ENCODE results near the gene CAMTA1.

The CAMTA1 gene

DNA sequence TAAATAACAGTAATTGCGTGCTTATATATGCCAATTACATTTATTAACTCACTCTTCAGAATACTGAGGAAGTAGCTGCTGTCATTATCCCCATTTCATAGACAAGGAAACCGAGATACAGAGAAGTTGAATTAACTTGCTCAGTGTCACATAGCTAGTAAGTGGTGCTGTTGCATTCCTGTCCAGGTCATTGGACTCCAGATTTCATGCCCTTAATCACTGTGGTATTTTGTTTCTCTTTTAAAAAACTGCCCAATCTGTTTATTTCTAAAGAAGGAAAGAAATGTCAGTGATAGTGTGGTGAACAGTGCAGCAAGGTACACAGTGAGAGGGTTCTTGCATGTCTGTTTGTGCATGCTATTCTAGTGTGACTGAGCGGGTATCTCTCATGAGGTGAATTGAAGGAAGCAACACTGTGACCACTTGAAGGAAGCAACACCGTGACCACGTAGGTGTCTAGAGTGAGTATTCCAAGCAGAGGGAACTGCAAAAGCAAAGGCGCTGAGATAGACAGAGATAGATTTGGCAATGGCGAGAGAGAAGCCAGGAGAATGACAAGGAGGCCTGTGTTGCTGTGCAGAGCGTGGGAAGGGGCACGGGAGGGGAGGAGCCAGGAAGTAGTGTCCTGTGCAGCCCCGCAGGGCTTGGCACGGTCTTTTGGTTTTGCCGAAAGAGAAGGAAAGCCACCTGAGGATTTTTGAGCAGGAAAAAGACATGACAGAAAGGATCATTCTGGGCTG is 95.9 kb downstream of the CAMTA1 start:
- DNase-seq, result no peak

DNA sequence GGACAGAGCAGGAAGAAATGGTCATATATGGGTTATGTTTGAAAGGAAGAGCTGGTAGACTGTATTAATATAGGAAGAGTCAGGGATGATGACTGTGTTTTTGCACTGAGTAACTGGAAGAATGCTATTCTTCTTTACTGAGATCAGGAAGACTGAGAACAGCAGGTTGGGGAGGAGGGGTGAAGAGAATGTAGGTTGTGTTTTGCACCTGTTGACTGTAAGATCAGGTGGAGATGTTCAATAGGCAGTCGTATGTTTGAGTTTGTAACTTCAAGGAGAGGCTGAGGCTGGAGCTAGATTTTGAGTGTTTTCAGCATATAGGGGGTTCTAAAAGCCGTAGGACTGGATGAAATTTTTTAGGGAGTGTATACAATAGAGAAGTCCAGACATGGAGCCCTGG is 97.2 kb downstream of the CAMTA1 start:
- DNase-seq, result no peak

DNA sequence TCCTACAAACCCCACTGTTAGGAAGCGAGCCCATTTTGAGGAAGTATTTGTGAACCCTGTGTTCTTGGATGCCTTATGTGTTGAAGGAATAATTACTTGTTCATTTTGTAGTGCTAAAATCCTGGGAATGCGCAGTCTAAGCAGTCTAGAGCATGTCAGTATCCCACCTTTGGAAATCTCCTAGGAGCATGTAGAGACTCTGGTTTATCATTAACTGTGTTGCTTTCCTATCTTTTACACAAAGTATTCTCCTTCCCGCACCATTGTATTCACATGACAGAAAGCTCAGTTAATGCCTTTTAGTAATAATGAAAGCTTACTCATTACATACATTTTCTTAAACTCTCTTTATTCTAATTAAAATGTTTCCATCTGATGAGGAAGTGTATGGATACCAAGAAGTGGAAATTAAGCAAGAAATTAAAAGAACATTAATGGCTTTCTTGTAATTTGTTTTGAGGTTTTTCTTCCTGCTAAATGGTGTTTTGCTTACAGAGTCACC is 99.4 kb downstream of the CAMTA1 start:
- no peak for DNase-seq

DNA sequence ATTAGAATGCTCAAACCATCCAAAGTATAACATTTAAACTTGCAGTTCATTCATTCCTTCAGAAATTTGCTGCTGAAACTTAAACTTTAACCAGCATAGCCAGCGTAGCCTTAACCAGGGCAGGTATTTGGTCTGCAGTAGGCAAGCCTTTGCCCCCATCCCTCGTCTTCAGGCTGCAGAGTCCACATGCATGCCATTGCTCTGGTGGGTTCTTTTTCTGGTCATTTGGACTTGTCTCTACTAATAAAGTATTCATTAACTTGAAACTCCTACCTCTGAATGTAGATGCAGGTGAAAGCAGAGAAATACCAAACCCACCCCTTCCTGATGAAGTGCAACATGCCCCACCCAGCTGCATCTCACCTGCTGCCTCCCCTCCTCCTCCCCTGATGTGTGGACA is 100.2 kb downstream of the CAMTA1 start:
- DNase-seq, result no peak

DNA sequence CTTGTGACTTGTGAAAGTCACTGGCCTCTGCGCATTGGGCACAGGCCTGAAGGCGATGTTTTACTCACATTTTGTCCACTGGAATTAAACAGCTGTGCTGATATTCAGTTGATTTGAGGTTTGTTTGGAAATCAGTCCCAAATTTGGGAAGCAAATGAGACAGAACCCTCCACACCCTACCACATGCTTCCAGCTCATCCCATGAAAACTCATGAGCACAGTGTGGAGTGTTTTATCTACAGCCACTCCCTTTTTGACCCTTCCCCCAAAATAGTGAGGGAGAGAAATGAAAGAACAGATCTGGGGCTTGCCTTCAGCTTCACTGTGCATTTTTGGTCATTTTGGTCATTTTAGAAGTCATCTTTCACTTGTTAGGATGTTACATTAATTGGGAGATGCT is 101.3 kb downstream of the CAMTA1 start:
- DNase-seq, result no peak

DNA sequence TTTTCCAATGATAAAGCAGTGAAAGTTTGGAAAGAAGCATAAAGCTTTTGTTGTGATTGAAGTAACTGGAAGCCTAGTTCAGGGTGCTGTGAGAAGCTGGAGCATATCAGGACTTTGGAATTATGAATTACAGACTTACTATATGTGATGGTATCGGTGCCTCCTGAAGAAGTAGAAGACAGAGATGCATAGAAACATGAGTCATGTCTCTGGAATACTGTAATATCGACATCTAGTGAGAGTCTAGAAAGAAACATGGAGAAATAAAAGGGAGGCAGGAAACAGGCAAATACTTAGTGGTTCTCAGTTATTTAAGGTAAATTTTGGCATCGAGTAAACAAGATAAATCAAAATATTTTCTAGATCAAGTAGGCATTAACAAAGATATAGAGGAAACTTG is 103.0 kb downstream of the CAMTA1 start:
- no peak for DNase-seq

DNA sequence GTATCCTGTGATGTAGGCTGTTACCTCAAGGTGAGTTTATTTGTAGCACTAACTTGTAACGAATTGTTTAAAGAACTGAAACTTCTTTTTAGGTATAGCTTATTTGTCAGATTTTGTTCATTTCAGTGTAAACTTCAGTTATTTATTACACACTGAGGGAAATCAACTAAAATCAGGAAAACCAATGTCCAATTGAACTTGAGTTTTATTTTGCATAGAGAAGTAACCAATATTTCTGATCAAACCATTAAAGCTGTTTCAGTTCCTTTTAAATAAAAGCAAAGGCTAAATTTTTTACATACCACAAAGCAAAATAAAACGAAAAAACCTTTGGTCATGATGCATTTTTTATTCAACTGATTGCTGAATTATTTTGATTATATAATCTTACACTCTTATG is 103.6 kb downstream of the CAMTA1 start:
- DNase-seq, result no peak

DNA sequence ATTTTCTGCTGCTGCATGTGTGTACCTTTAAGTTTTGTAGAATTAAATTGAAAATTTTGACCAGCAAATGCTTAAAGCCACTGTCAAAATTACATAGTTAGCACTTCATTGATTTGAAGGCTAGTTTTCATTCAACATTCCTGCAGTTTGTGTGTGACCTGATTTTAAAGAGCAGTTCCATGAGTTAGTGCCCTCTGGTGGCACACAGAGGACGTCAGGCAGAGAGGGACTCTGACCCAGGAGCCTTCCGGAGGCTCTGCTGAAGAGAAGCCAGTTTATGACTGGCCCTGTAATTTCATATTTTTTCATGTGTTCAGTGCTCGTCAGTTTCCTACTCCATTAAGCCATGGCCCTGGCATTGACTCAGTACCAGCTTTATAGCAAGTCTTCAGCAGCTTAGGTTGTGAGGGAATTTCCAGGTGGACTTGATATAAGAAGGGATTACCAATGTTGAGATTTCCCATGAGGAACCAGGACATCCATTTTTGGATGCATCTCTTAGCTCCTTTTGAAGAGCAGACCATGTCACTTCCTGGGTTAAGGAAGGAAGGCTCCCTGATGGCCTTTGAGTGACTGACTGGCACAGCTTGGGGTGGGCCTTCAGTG is 104.7 kb downstream of the CAMTA1 start:
- peak; percentile 34 for DNase-seq

DNA sequence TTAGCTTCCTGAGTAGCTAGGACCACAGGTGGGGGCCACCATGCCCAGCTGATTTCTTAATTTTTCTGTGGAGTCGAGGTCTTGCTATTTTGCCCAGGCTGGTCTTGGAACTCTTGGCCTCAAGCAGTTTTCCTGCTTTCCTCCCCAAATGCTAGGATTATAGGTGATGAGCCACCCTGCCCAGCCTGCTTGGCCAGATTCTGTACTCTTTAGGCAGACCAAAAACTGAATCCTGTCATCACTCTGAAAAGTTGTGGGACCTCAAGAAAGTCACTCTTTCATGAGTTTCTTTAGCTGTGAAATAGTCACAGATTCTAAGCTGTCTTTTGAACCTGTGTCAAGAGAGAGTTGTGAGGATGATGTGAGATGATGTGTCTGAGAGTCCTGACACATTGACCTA is 105.4 kb downstream of the CAMTA1 start:
- DNase-seq, result no peak

DNA sequence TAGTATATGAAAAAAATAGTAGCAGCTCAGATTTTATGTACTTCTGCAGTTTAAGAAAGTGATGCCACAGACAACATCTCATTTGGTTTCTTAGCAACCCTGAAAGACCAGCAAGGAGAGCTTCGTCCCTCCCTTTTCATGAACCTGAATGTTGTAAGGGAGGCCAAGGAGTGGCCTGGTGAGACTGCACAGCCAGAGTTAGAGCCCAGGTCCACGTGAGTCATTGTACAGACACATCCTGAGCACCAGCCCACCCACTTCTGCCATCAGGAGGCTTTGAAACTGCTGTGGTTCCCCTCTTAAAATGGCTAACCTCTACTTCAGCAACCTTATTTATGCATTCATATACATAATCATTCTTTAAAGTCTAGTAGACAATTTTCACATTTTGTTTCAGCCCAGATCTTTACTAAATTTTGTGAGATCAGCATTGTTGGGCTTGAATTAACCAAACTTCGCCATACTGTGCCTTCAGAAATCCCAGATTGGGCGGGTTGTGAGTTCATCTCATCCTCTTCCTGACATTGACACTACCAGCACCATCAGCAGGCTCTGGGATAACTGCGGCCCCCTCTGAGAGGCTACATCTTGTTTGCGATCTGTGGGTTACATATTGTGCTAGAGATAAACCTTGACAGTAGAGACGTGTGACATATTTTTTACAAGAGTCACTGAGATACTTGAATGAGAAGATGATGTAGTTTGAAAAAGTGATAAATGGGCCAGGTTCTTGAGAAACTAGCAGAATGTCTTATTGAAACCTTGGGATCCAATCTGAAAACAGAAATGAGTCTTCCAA is 106.7 kb downstream of the CAMTA1 start:
- DNase-seq, result no peak

DNA sequence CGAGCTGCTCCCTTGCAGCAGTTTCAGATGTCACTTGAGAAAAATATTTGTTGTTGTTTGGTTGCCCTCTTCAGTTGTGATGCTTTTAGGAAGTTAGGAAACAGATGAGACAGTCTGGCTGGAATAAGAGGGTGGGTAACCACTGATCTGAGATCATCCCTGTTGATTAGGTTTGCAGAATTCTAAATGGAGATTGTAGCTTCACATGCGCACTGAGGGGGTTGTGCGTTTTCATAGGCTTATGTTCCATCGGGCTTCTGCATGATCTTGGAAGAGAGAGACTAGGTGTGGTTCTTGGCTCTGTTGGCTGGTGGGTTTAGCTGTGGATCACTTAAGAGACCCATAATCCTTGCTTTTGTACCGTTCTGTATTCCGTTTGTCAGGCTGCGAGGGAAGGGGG is 108.1 kb downstream of the CAMTA1 start:
- DNase-seq, result no peak

DNA sequence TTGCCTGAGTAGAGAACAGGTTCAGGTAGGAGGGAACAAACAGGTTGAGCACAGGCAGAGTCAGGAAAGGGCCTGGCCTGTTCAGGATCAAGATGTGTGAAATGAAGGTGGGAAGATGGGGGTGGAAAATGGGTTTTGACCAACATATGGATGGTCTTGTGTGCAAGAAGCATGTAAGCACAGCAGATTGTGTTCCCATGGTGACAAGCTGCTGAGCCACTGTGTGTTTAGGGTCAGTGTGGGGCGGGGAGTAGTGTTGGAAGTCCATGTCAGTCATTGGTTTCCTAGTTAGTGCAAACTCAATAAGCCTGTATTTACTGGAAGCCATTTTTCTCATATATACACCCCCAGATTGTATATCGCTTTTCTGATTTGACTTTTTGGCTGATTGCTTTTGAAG is 111.9 kb downstream of the CAMTA1 start:
- DNase-seq, result no peak

DNA sequence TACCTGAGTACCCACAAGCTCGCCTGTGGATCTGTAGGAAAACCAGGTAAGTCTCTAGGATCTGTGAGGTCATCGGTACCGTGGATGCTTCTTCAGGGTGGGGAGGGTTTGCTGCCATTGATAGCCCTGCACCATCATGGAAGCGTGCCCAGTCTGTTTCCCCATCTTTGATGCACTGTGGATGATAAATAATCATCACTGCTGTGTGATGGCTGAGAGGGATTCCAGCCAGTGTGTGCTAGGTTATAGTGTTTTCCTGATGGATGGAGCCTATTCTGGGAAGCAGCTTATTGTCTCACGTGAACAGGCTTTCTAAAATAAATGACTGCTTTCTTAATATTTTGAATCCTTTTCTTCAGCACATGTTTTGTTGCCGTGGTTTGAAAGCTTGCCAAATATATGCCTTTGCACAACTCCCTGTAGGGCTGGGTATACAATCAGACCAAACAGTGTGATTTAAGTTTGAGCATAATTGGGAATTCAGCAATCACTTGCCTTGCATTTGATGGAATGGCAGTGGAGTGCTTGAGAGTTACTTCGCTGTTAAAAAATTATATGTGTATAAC is 113.8 kb downstream of the CAMTA1 start:
- no peak for DNase-seq

DNA sequence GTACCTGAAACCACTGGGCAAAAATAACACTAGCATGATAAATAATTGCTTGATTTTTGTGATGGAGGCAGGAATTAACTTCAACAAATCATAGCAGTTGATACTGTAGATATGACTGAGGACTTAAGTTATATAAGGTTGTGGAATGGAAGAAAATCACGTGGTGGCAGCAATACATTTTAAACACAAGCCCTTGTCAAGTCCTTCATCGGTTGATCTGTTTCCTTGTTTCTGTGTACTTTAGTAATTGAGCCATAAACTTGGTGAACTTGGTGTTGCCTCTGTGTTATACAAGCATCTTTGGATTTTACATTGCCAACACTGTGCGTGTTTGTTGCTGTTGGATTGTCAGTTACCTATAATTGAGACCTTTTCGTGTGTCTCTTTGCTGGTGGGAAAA is 114.4 kb downstream of the CAMTA1 start:
- DNase-seq, result no peak

DNA sequence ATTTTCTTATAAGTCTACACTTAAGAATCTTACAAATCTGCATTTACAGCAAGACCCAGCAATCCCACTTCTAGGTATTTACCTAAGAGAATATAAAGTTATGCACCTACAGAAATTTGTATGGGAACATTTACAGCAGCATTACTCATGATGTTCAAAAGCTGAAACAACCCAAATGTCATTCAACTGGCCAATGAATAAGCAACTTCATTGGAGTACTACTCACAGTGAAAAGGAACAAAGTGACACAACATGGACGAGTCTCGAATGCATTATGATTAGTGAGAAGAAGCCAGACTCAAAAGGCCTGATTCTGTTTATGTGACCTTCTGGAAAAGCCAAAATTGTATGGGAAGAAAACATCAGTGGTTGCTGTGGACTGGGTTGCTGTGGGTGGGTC is 116.9 kb downstream of the CAMTA1 start:
- no peak for DNase-seq

DNA sequence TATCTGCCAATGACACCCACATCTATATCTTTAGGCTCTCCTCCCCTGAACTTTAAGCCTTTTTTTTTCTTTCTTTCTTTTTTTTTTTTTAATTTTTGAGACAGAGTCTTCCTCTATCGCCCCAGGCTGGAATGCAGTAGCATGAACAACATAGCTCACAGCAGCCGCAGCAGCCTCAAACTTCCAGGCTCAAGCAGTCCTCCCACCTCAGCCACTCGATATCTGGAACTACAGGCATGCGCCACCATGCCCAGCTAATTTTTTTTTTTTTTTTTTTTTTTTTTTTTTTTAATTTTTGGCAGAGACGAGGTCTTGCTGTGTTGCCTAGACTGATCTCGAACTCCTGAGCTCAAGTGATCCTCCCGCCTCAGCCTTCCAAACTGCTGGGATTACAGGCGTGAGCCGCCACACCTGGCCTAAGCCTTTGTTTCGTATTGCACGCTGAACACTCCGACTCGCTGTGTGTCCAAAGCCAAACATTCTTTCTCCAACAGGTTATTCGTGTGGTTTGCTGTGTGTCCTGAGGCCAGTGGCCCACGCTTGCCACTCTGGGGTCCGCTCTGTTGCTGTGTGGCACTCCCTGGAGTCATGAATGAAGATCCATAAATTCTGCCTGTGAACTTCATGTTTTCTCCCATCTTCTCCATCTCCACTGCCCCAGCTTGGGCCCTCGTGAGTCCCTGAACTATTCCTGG is 119.4 kb downstream of the CAMTA1 start:
- DNase-seq, result no peak

DNA sequence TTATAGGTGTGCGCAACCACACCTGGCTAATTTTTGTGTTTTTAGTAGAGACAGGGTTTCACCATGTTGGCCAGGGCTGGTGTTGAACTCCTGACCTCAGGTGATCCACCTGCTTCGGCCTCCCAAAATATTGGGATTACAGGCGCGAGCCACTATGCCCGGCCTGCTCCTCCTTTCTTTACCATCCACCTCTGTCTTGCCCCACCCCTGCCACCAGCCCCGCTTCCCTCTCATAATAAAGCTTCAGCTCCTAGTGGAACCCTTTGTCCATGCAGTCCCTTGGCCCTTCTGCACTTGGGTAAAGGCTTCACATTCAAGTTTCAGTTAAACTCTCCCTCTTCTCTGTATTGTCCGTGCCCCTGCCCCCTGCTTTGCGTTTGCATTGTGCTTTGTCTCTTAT is 120.1 kb downstream of the CAMTA1 start:
- DNase-seq, result no peak

DNA sequence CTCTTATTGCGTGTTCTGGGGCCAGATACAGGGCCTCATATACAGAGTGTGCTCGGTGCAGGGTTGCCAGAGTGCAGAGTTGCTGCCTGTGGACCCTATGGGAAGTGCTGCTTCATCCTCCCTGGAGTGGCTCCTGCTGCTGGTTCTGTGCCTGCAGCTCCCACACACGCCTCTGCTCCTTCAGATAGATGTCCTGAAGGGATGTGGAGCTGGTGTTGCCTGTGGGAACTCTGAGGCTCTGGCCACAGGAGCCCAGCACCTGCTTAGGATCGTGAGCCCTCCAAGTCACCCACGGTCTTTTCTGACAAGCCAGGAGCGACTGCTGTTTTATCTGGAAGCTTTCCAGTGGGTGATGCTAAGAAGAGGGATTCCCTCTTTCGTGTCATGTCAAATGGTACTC is 120.5 kb downstream of the CAMTA1 start:
- no peak for DNase-seq

DNA sequence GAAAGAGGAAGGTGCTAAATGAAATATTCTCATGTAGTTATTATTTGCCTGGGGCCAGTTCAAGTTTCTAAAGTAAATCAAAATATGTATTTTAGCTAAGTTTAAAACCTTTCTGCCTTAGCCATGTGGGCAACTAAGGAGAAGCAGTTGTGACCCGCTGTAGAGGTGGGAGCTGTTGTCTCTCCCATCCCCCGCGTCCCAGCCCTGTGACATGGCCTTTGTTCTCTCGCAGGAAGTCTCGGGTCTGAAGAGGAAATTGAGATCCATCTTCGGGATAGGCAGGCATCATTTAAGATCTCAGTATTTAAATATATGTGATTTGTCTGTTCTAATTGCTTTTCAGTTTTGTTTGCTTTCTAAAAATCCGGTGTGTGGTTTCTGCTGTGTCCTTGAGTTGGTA is 121.5 kb downstream of the CAMTA1 start:
- DNase-seq, result no peak

DNA sequence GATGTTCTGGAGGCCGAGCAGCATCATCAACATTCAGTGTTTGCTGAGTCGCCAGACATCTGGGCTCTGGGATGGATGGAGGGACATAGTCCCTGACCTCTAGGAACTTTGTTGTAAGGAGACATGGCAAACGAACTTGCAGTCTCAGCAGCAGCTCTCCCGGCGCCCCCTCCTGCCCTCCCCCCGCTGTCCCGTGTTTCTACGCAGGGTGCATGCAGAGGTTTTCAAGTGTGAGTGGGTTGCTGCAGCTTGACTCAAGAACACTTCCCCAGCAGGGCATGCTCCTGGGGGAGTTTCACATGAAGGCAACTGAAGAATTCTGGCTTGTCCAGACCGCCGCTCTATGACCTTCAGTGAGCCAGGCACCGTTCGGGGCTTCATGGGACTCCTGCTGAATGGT is 121.9 kb downstream of the CAMTA1 start:
- no peak for DNase-seq

DNA sequence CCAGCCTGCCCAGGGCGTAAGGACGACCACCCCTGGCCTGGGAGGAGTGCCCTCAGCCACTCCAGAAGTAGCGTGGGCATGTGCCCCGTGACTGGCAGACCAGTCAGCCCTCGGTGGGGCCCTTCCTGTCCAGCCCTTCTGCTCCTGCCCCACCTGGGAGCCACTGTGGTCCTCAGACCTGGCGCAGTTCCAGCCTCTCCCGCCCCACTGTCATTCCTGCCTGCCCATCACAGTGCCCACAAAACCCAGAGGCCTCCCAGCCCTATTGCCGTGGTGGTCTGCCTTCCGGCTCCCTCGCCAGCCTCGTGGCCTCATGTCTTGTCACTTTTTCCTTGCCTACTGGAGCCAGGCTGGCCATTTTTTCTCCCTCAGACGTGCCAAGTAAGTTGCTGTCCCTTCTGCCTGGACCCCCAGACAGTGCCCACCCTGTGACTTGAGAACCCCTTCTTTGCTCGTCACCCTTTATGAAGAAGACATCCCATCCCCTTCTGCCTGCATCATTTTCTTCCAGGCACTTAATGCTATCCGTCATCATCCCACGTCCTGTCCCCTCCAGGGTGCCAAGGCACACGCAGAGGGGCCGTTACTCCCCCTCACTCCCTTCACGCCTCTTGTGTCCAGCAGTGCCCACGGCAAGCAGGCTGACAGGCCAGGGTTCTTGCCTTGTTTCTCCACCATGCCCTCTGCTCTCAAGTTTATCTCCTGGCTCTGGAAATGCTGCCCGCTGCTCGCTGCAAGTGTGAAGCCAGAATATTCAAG is 122.6 kb downstream of the CAMTA1 start:
- no peak for DNase-seq

DNA sequence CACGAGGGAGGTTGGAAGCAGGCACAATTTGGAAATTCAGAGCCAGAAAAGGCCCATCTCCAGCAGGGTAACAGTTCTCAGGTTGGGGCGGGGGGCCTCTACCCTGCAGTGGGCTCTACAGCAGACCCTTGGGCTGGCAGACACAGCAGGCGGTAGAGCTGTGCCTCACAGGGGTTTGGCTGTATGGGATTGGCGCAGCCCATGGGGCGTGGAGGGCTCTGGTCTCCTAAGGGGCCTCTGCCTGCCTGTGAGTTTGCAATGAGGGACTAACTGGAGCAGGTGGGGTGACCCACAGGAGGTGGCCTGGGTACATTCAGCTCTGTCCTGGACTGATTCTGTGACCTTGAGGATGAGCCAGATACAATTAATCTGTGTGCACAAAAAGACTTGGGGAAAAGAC is 124.1 kb downstream of the CAMTA1 start:
- DNase-seq, result no peak
